ENCODE measurements around the gene MRPL36.

MRPL36 gene

DNA sequence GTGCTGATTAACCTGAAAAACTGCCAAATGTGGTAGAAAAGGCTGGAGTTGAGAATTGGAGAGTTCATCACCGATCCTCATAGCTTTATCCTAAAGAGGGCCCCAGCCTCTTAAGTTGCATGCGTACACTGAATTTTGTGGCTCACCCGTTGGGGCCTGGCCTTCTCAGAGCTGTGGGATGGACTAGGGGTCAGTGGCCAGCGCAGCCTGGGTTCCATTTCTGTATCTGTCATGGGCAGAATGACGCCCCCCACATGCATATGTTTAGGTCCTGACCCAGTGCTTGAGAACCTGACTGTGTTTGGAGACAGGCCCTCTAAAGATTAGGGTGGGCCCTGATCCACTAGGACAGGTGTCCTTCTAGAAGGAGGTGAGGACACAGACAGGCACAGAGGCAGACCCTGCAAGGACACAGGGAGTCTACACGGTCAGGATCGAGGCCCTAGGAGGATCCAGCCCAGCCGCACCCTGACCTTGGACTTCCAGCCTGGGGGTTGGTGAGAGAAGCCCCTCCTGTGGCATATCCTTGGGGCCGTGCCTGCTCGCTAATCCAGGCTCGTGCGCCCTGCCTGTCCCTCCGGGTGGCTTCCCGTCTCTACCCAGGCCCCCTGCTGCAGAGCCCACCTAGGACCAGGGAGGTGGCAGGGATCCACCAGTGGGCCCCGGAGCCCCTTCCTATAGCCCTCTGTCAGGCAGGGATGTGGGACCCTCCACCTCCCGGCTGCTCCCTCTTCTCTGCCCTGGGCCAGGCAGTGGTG, 33.8 kb upstream of the MRPL36 start:
- no peak overlapping the region for H3K4me3 ChIP-seq (ENCODE audit: low read length)
- DNase-seq (ENCODE audit: low read depth, low spot score), result no peak

GRCh38 chr5:1832511-1833250, 33.0 kb upstream of the MRPL36 start:
- no peak overlapping the region for H3K4me3 ChIP-seq (ENCODE audit: low read length)
- DNase-seq (ENCODE audit: low read depth, low spot score), result no peak

DNA sequence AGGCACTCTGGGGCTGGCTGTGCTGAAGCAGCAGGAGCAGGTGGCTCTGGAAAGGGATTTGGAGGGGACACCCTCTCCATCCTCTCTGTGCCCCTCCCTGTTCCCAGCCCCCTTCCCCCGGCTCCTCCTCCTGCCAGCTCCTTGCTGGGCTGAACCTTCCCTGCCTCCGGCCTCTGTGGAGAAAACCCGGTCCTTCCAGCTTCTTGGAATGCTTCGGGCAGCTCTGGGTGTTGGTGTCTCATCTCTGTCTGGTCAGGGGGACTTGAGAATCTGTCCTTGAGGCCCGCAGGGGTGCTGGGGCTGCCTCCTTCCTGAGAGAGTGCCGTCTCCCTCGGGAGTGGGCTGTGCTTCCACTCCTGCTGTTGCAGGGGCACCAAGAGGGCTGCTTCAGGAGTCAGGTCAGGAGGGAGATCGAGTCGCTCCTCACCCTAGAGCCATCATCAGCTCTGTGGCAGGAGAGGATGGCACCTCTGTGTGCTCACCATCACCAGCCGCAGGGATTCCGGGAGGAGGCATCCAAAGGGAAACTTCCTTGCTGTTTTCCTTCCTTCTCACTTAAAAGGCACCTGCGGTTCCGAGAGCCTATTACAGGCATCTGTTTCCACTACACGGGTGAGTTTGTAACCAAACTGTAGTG, 32.2 kb upstream of the MRPL36 start:
- DNase-seq (ENCODE audit: low read depth, low spot score), result no peak

DNA sequence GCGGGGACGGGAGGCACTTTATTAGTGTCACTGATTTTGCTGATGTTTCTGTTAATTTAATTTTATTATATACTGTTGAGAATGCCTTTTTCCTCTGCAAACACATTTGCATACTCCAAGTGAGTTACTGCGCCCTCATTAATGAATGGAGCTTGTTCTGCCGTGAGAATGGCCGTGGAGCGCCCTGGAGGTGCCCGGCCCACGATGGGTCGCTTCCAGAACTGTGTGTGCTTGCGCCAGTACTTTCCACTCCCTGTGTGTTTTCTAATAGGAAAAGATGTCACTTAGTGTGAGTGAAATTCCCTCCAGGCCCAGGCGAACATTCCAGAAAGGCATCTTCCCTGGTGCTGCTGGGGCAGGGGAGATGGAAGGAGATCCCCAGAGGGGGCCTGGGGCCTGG, 31.6 kb upstream of the MRPL36 start:
- no peak overlapping the region for H3K4me3 ChIP-seq (ENCODE audit: low read length)
- DNase-seq (ENCODE audit: low read depth, low spot score), result no peak

More for the DNA sequence above, 32.2 kb upstream of the MRPL36 start:
- no peak overlapping the region for H3K4me3 ChIP-seq (ENCODE audit: low read length)

DNA sequence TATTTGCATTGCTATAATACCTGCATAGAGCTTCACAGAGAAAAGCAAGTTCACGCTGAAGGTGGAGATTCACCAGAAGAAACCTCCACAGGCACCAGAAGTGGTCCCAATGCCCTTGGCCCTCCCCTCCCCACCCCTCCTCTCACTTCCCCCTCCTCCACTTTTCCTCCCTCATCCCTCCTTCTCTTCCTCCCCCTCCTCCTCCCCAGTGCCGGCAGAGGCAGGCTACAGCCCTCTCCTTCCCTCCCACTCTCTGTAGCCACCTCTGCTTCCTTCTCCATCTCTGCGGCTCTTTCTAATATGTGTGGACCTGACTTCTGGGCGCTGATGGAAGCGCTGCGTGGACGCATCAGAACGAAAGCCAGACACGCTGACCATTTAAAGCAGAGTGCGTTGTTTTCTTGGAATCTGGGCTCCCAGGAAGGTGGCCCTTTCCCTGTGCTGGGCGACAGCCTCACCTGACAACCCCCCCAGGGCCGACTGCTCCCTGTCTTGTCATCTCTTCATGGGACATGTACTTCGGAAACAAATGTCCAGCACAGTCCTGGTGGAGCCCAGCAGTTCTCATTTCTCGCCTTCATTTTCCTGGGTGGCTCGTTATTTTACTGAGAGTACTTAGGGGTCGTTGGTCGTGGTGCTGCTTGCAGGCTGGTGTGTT, 31.1 kb upstream of the MRPL36 start:
- no peak overlapping the region for H3K4me3 ChIP-seq (ENCODE audit: low read length)
- no peak for DNase-seq (ENCODE audit: low read depth, low spot score)

DNA sequence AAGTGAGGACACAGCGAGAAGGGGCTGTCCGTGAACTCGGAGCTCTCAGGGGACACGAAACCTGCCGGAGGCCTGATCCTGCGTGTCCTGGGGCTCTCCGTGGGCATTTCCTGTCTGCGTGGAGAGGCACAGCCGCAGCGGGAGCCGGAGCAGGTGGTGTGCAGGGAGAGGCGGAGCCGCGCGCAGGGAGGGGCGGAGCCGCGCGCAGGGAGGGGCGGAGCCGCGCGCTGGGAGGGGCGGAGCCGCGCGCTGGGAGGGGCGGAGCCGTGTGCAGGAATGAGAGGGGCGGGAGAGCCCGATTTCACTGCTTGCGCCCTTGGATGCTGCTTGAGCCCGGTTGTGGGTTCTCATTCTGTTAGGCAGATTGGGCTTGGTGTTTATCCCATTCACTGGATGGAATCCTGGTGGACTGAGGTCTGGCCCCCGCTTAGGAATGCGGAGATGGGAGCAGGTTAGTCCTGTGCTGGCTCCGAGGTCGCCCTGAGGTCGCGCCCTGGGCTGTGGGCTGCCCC, 28.3 kb upstream of the MRPL36 start:
- DNase-seq (ENCODE audit: low read depth, low spot score), result no peak

GRCh38 chr5:1827025-1827885, 27.6 kb upstream of the MRPL36 start:
- no peak overlapping the region for H3K4me3 ChIP-seq (ENCODE audit: low read length)
- no peak for DNase-seq (ENCODE audit: low read depth, low spot score)

More for the DNA sequence above, 28.3 kb upstream of the MRPL36 start:
- H3K4me3 ChIP-seq (ENCODE audit: low read length), result no peak overlapping the region

DNA sequence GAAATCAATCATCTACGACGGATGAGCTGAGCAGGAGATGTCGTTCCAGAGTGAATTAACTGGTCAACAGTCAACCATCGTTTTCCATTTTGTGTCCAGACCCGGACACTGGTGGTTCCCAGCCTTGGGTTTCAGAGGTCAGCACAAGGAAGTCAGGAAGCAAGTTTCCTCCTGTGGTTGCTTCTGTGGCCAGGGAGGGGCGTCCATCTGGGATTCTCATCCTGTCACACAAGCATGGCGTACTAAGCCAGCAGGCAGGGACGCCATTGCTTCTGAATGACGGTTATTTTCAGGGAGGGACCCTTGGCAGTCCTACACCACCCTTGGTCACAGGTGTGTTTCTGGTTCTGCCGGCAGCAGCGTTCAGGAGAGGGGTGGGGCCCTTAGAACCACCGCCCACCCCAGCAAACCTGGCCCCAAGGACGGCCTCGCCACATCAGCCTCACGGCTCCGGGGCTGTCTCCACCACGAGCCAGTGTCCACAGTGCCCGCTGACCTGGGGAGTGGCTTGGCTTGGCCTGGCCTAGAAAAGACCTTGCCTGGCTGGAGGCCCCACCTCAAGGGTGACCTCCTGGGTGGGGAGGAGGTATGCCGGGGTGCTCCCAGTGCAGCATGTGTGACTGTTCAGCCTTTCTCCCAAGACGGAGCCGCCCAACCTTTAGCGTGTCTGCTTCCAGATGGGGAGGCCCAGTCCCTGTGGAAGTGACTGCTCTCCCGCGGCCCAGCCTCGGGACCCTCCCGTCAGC, 26.8 kb upstream of the MRPL36 start:
- DNase-seq (ENCODE audit: low read depth, low spot score), result no peak

GRCh38 chr5:1824903-1825841, 25.5 kb upstream of the MRPL36 start:
- DNase-seq (ENCODE audit: low read depth, low spot score), result no peak
- no peak overlapping the region for H3K4me3 ChIP-seq (ENCODE audit: low read length)

More for the DNA sequence above, 26.8 kb upstream of the MRPL36 start:
- H3K4me3 ChIP-seq (ENCODE audit: low read length), result no peak overlapping the region

- DNase-seq (ENCODE audit: low read depth, low spot score), result no peak
- H3K4me3 ChIP-seq (ENCODE audit: low read length), result no peak overlapping the region
Observed at GRCh38 chr5:1824109-1824821, 24.6 kb upstream of the MRPL36 start.

GRCh38 chr5:1823381-1824034, 23.9 kb upstream of the MRPL36 start:
- DNase-seq (ENCODE audit: low read depth, low spot score), result no peak
- H3K4me3 ChIP-seq (ENCODE audit: low read length), result no peak overlapping the region

DNA sequence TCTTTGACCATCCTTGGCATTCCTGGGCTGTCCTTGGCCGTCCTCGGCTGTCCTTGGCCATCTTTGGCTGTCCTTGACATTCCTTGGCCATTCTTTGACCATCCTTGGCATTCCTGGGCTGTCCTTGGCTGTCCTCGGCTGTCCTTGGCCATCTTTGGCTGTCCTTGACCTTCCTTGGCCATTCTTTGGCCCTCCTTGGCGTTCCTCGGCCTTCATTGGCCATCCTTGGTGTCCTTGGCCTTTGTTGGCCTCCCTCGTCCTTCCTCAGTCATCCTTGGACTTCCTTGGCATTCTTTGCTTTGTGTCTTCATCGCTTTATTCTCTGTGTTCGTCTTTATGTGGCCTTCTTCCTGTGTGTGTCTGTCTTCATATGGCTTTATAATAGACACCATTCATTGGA, 22.2 kb upstream of the MRPL36 start:
- DNase-seq (ENCODE audit: low read depth, low spot score), result no peak
- no peak overlapping the region for H3K4me3 ChIP-seq (ENCODE audit: low read length)

- no peak overlapping the region for H3K4me3 ChIP-seq (ENCODE audit: low read length)
Observed at GRCh38 chr5:1820926-1821325, 21.3 kb upstream of the MRPL36 start.

GRCh38 chr5:1820381-1820780, 20.7 kb upstream of the MRPL36 start:
- no peak overlapping the region for H3K4me3 ChIP-seq (ENCODE audit: low read length)
- no peak for DNase-seq (ENCODE audit: low read depth, low spot score)

More at GRCh38 chr5:1820926-1821325, 21.3 kb upstream of the MRPL36 start:
- no peak for DNase-seq (ENCODE audit: low read depth, low spot score)

DNA sequence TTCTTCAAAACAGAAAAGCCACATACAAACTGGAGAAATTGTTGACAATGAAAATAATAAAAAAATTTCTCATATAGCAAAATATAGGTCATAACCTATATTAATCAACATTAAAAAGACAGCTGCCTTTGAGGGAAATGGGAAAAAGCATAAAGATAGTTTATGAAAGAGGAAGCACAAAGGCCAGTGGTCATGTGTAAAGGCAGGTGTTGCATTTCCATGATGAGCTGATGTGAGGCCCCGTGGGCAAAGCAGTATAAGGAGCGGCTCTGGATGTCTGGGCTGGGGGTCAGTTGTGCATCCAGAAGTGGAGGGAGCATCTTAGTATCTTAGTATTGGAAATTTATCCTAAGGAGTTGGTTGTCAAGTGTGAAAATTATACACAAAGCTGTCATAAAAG, 19.8 kb upstream of the MRPL36 start:
- H3K4me3 ChIP-seq (ENCODE audit: low read length), result no peak overlapping the region
- no peak for DNase-seq (ENCODE audit: low read depth, low spot score)

DNA sequence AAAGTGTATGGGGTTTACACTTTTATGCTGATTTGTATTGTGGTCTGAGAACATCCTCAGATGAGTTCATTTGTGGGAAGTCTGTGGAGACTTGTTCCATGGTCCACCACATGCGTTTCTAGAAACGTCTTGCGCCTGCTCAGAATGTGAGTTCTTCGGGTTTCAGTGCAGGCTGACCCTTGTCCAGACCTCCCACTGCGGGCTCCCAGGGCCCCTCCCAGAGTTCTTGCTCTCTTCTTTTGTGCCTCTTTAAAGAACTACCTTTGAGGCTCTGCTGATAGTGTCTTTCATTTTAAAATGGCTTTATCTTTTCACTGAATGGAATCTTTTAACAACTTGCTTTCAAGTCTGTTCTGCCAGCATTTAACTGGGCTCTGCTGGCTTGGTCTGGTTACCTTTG, 19.1 kb upstream of the MRPL36 start:
- H3K4me3 ChIP-seq (ENCODE audit: low read length), result no peak overlapping the region
- no peak for DNase-seq (ENCODE audit: low read depth, low spot score)

Measured in Jurkat, Clone E6-1 (cell line).